Hepatocyte (in vitro differentiated cells): ENCODE measurements around the gene WDR59. TPM values are rescaled to one million over a fixed set of nuclear protein-coding genes. Genes with fewer than 3 reads are reported as not detected.

ENCODE experiments used
- DNase-seq: peaks from one replicate; pipeline ENCODE4 v3.0.0-alpha.2; 2016; ENCODE audit warnings: low spot score
- H2AFZ ChIP-seq: fragments of 200-600 bp; sonication (generic); 2 replicates; pipeline ENCODE4 v1.6.0; 2016; ENCODE audit warnings: antibody characterized with exemption, mild to moderate bottlenecking
- H3K27ac ChIP-seq: fragments of 200-600 bp; sonication (generic); 2 replicates; pipeline ENCODE4 v1.5.1; 2016; ENCODE audit warnings: mild to moderate bottlenecking
- H3K27me3 ChIP-seq: fragments of 200-600 bp; sonication (generic); 2 replicates; pipeline ENCODE4 v1.6.1; 2016
- H3K36me3 ChIP-seq: fragments of 200-600 bp; sonication (generic); replicated peaks from 2 replicates; pipeline ENCODE4 v1.5.1; 2016; ENCODE audit warnings: low read depth; ENCODE audit not compliant: insufficient read depth
- H3K4me1 ChIP-seq: fragments of 200-600 bp; sonication (generic); 2 replicates; pipeline ENCODE4 v1.5.1; 2016; ENCODE audit warnings: mild to moderate bottlenecking, moderate library complexity; ENCODE audit not compliant: insufficient read depth
- H3K4me2 ChIP-seq: fragments of 200-600 bp; sonication (generic); 2 replicates; pipeline ENCODE4 v1.6.0; 2016
- H3K4me3 ChIP-seq: fragments of 200-600 bp; sonication (generic); 2 replicates; pipeline ENCODE4 v1.5.1; 2016; ENCODE audit warnings: mild to moderate bottlenecking
- H3K79me2 ChIP-seq: fragments of 200-600 bp; sonication (generic); 2 replicates; pipeline ENCODE4 v1.6.0; 2017; ENCODE audit warnings: mild to moderate bottlenecking
- H3K9me2 ChIP-seq: fragments of 200-600 bp; sonication (generic); replicated peaks from 2 replicates; pipeline ENCODE4 v1.6.0; 2017; ENCODE audit warnings: mild to moderate bottlenecking; ENCODE audit not compliant: insufficient read depth
- H3K9me3 ChIP-seq: fragments of 200-600 bp; sonication (generic); 2 replicates; pipeline ENCODE4 v1.5.1; 2016; ENCODE audit warnings: low read depth, mild to moderate bottlenecking
- H4K20me1 ChIP-seq: fragments of 200-600 bp; sonication (generic); 2 replicates; pipeline ENCODE4 v1.6.0; 2016; ENCODE audit warnings: mild to moderate bottlenecking; ENCODE audit not compliant: insufficient read depth, poor library complexity, severe bottlenecking
- EZH2 ChIP-seq: fragments of 200-600 bp; sonication (generic); IDR thresholded peaks from 2 replicates; pipeline ENCODE4 v1.6.1; 2016; ENCODE audit warnings: antibody characterized with exemption, mild to moderate bottlenecking, borderline replicate concordance
- EZH2phosphoT487 ChIP-seq: fragments of 200-600 bp; sonication (generic); IDR thresholded peaks from one replicate; pipeline ENCODE4 v1.6.1; 2018; ENCODE audit warnings: antibody characterized with exemption, mild to moderate bottlenecking, low read depth, moderate library complexity; ENCODE audit not compliant: unreplicated experiment, severe bottlenecking
- WGBS: methylation state at CpG from one replicate; pipeline ENCODE4 v1.1.6; 2016; ENCODE audit warnings: low lambda C conversion rate; ENCODE audit errors: missing lambda C conversion rate; 5-methylcytosine and 5-hydroxymethylcytosine counted together
- polyA plus RNA-seq: library from polyadenylated mRNA; unstranded; fragments of >200 nt; fragmentation: Nextera tagmentation; extraction: Ambion mirVana; gene quantifications from 2 replicates; pipeline ENCODE4 v1.2.1, GENCODE V29; 2016
- total RNA-seq: library from RNA; depleted of rRNA; stranded (reverse); fragments of >200 nt; gene quantifications from 2 replicates; pipeline ENCODE4 v1.2.3, GENCODE V29; 2014
- TF ChIP-seq, protein P1 (sequence below): fragments of 200-600 bp; sonication (generic); IDR thresholded peaks from 2 replicates; pipeline ENCODE4 v1.5.1; 2016; ENCODE audit warnings: antibody characterized with exemption, mild to moderate bottlenecking; ENCODE audit not compliant: poor library complexity

WDR59 gene
- total and polyA plus RNA-seq, 2 experiments from 2014 or later: 32.8 to 35.7 TPM

GRCh38 chr16:75002474-75002873 is 17.6 kb upstream of the WDR59 start:
- H3K4me2 ChIP-seq: peak overlapping the region; percentile 93
- H3K9me3 ChIP-seq: no peaks in the 10 kb centered on the region
- TF ChIP-seq EZH2: no peak
- TF ChIP-seq EZH2phosphoT487: no peak
- TF ChIP-seq, protein P1, sequence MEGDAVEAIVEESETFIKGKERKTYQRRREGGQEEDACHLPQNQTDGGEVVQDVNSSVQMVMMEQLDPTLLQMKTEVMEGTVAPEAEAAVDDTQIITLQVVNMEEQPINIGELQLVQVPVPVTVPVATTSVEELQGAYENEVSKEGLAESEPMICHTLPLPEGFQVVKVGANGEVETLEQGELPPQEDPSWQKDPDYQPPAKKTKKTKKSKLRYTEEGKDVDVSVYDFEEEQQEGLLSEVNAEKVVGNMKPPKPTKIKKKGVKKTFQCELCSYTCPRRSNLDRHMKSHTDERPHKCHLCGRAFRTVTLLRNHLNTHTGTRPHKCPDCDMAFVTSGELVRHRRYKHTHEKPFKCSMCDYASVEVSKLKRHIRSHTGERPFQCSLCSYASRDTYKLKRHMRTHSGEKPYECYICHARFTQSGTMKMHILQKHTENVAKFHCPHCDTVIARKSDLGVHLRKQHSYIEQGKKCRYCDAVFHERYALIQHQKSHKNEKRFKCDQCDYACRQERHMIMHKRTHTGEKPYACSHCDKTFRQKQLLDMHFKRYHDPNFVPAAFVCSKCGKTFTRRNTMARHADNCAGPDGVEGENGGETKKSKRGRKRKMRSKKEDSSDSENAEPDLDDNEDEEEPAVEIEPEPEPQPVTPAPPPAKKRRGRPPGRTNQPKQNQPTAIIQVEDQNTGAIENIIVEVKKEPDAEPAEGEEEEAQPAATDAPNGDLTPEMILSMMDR: no peak
- H3K27ac ChIP-seq: no peak overlapping the region
- H3K79me2 ChIP-seq: peaks cover 83% of the 10 kb centered on the region
- no peaks in the 10 kb centered on the region for H3K27me3 ChIP-seq
- peaks cover 18% of the 10 kb centered on the region for H3K4me1 ChIP-seq
- no peak for DNase-seq
- 56% methylated on average over 9 of the region's 9 CpGs for WGBS
- no peaks in the 10 kb centered on the region for H3K36me3 ChIP-seq
- H4K20me1 ChIP-seq: peaks cover 69% of the 10 kb centered on the region
- H3K9me2 ChIP-seq: no peaks in the 10 kb centered on the region
- no peak overlapping the region for H3K4me3 ChIP-seq
- no peak overlapping the region for H2AFZ ChIP-seq

DNA sequence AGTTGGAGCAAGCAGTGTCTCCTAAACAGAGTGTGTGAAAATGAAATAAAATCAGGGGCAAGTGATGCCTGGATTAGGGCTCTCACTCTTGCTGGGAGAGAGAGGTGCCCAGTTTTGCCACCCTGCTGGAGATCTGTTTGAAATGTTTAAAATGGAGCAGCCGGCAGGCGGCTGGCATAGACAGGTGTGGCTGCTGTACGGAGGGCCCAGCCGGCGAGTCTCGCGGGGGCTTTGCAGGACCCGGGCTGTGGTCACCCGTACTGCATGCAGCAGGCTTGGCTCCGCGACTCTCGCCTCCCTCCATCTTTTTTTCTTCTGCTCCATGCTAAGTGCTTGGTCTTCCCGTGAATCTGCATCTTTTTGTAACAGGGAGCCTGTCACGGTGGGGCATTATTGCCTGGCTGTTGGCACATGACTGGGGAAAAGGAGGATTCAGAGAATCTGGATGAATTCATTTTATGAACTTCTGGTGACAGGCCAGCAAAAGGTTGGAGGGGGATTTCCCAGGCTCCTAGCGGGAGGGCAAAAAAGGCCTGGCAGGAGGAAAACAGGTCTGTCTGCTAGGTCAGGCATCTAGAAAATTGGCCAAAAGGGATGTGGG is 15.7 kb upstream of the WDR59 start:
- peak; percentile 34 for DNase-seq

DNA sequence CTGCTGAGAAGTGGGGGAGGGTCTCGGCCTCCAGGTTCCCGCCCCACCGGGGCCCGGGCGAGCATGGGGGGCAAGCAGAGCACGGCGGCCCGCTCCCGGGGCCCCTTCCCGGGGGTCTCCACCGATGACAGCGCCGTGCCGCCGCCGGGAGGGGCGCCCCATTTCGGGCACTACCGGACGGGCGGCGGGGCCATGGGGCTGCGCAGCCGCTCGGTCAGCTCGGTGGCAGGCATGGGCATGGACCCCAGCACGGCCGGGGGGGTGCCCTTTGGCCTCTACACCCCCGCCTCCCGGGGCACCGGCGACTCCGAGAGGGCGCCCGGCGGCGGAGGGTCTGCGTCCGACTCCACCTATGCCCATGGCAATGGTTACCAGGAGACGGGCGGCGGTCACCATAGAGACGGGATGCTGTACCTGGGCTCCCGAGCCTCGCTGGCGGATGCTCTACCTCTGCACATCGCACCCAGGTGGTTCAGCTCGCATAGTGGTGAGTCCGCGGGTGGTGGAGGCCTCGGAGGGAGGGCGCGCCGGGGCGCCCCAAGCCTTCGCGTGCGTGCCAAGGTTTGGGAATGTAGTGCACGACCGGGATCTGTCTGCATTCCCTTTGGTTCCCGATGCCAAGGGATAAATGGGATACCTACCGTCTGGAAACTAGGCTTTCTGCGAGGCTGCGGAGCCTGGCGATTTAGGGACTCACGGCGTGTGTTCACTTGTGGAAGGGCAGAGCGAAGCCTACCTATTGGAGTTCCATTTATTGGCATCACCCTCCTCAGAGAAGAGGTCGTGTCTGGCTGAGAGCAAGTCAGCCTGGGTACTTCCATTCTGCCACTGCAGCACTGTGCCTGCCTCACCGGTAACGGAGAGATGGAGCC is 14.9 kb upstream of the WDR59 start:
- TF ChIP-seq EZH2phosphoT487 (no peak), EZH2 (no peak)
- TF ChIP-seq, protein P1: peak; percentile 9
- DNase-seq: peak; percentile 70
- Histone ChIP-seq H3K4me2 (peak overlapping the region; percentile 93), H3K4me1 (peaks cover 18% of the 10 kb centered on the region), H3K27ac (peak overlapping the region; percentile 75), H3K79me2 (peaks cover 57% of the 10 kb centered on the region), H3K36me3 (no peaks in the 10 kb centered on the region), H3K9me3 (no peaks in the 10 kb centered on the region), H3K4me3 (peak overlapping the region; percentile 98), H3K27me3 (no peaks in the 10 kb centered on the region), H4K20me1 (peaks cover 51% of the 10 kb centered on the region), H3K9me2 (no peaks in the 10 kb centered on the region), H2AFZ (peak overlapping the region; percentile 76)
- WGBS: 2% methylated on average over 48 of the region's 71 CpGs

More for the DNA sequence above, 15.7 kb upstream of the WDR59 start:
- Histone ChIP-seq H3K27me3 (no peaks in the 10 kb centered on the region), H3K4me2 (peak overlapping the region; percentile 93), H3K79me2 (peaks cover 64% of the 10 kb centered on the region), H3K9me2 (no peaks in the 10 kb centered on the region), H3K27ac (no peak overlapping the region), H4K20me1 (peaks cover 58% of the 10 kb centered on the region), H3K4me1 (peaks cover 18% of the 10 kb centered on the region), H3K9me3 (no peaks in the 10 kb centered on the region), H2AFZ (no peak overlapping the region), H3K4me3 (peak overlapping the region; percentile 98), H3K36me3 (no peaks in the 10 kb centered on the region)
- TF ChIP-seq EZH2: no peak
- 9% methylated on average over 15 of the region's 15 CpGs for WGBS

DNA sequence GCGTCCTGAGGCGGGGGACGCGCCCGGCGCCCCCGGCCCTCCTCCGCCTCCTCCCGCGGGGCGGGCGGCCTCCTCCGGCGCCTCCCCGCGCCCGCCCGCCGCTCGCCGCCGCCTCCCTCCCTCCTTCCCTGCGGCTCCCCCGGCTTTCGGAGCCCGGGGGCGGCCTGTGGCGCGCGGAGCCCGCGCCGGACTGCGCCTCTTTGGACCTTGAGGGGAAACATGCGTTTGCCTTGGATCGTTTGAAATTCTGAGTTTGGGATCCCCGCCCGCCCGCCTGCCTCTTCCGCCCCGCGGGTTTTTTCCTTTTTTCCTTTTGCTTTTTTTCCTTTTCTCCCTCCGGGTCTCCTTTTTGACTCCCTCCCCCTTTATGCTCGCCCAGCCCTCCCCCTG is 14.3 kb upstream of the WDR59 start:
- H3K4me1 ChIP-seq: peaks cover 18% of the 10 kb centered on the region
- H3K27me3 ChIP-seq: no peaks in the 10 kb centered on the region
- peaks cover 46% of the 10 kb centered on the region for H4K20me1 ChIP-seq
- TF ChIP-seq EZH2 (no peak), EZH2phosphoT487 (no peak)
- TF ChIP-seq, protein P1: no peak
- peak overlapping the region; percentile 98 for H3K4me3 ChIP-seq
- peak overlapping the region; percentile 76 for H2AFZ ChIP-seq
- 0% methylated on average over 1 of the region's 44 CpGs for WGBS
- H3K36me3 ChIP-seq: no peaks in the 10 kb centered on the region
- H3K79me2 ChIP-seq: peaks cover 51% of the 10 kb centered on the region
- H3K9me2 ChIP-seq: no peaks in the 10 kb centered on the region
- H3K4me2 ChIP-seq: peak overlapping the region; percentile 93
- no peaks in the 10 kb centered on the region for H3K9me3 ChIP-seq
- H3K27ac ChIP-seq: peak overlapping the region; percentile 75
- no peak for DNase-seq
